Progenitor cell of endocrine pancreas (in vitro differentiated cells): ENCODE data around the gene MAB21L4. TPM values are rescaled to one million over a fixed set of nuclear protein-coding genes. Genes with fewer than 3 reads are reported as not detected.

Source experiments
- DNase-seq: peaks from one replicate; pipeline ENCODE4 v3.0.0; 2021; ENCODE audit warnings: low spot score; ENCODE audit not compliant: unreplicated experiment
- H3K27ac Mint-ChIP-seq: 2 replicates; pipeline ENCODE4 v1.8.0; 2021; ENCODE audit warnings: mild to moderate bottlenecking, moderate library complexity, mixed read lengths
- H3K27me3 Mint-ChIP-seq: 2 replicates; pipeline ENCODE4 v1.8.0; 2021; ENCODE audit warnings: mixed read lengths
- H3K36me3 Mint-ChIP-seq: 2 replicates; pipeline ENCODE4 v1.8.0; 2022; ENCODE audit warnings: mixed read lengths; ENCODE audit not compliant: insufficient read depth
- H3K4me1 Mint-ChIP-seq: 2 replicates; pipeline ENCODE4 v1.8.0; 2021; ENCODE audit warnings: low read depth, mixed read lengths
- H3K4me3 Mint-ChIP-seq: 2 replicates; pipeline ENCODE4 v1.8.0; 2021; ENCODE audit warnings: low read depth, mild to moderate bottlenecking, moderate library complexity, mixed read lengths
- H3K9me3 Mint-ChIP-seq: 2 replicates; pipeline ENCODE4 v1.8.0; 2021; ENCODE audit warnings: low read depth, mixed read lengths
- CTCF ChIP-seq: fragments of 200-600 bp; sonication (generic); IDR thresholded peaks from one replicate; pipeline ENCODE4 v1.5.0; 2021; ENCODE audit warnings: antibody characterized with exemption, mild to moderate bottlenecking; ENCODE audit not compliant: unreplicated experiment
- total RNA-seq: library from RNA; stranded (reverse); gene quantifications from 2 replicates; pipeline ENCODE4 v1.2.1, GENCODE V29; 2021

Gene MAB21L4
- total RNA-seq, 1 donor from 2014 or later = 9.7 TPM

GRCh38 chr2:240888890-240889573, 6.9 kb downstream of the MAB21L4 start:
- Mint-ChIP-seq H3K4me1 (peaks cover 3% of the 10 kb centered on the region), H3K27ac (no peak overlapping the region), H3K4me3 (no peak overlapping the region), H3K36me3 (no peaks in the 10 kb centered on the region), H3K27me3 (no peaks in the 10 kb centered on the region), H3K9me3 (no peaks in the 10 kb centered on the region)
- no peak for DNase-seq
- no peak for TF ChIP-seq CTCF

- Mint-ChIP-seq H3K36me3 (no peaks in the 10 kb centered on the region), H3K4me3 (no peak overlapping the region), H3K4me1 (no peaks in the 10 kb centered on the region), H3K27ac (no peak overlapping the region), H3K27me3 (no peaks in the 10 kb centered on the region), H3K9me3 (no peaks in the 10 kb centered on the region)
- no peak for DNase-seq
- TF ChIP-seq CTCF = no peak
Observed at GRCh38 chr2:240888130-240888889, 7.6 kb downstream of the MAB21L4 start.

- Mint-ChIP-seq H3K4me3 (no peak overlapping the region), H3K9me3 (no peaks in the 10 kb centered on the region), H3K4me1 (peaks cover 3% of the 10 kb centered on the region), H3K27ac (no peak overlapping the region), H3K27me3 (no peaks in the 10 kb centered on the region), H3K36me3 (no peaks in the 10 kb centered on the region)
- DNase-seq = no peak
- no peak for TF ChIP-seq CTCF
Observed at GRCh38 chr2:240887631-240888030, 8.3 kb downstream of the MAB21L4 start.

- TF ChIP-seq CTCF = no peak
- no peaks in the 10 kb centered on the region for H3K27me3 Mint-ChIP-seq
- H3K27ac Mint-ChIP-seq = no peak overlapping the region
- no peak overlapping the region for H3K4me3 Mint-ChIP-seq
- H3K4me1 Mint-ChIP-seq = peaks cover 7% of the 10 kb centered on the region
- no peak for DNase-seq
- no peaks in the 10 kb centered on the region for H3K9me3 Mint-ChIP-seq
- no peaks in the 10 kb centered on the region for H3K36me3 Mint-ChIP-seq
Observed at GRCh38 chr2:240886678-240887609, 9.0 kb downstream of the MAB21L4 start.

GRCh38 chr2:240886023-240886565, 9.9 kb downstream of the MAB21L4 start:
- H3K9me3 Mint-ChIP-seq = no peaks in the 10 kb centered on the region
- H3K36me3 Mint-ChIP-seq = no peaks in the 10 kb centered on the region
- peaks cover 9% of the 10 kb centered on the region for H3K4me1 Mint-ChIP-seq
- TF ChIP-seq CTCF = no peak
- H3K27me3 Mint-ChIP-seq = no peaks in the 10 kb centered on the region
- no peak for DNase-seq
- H3K27ac Mint-ChIP-seq = no peak overlapping the region
- no peak overlapping the region for H3K4me3 Mint-ChIP-seq
